HL-60/S4 treated with phorbol 12-myristate 13-acetate at 8.2 ng/mL for 4 days and 3 days (cell line): ENCODE measurements around the gene ACP5.
"Not testable (repeated sequence)": the region's sequence is repeated elsewhere in the genome, so short reads cannot be mapped to it uniquely, and the experiment has no call there.

Experiments
- in situ Hi-C: fragments of 300-500 bp; cut with MboI; formaldehyde crosslinking; loops from 2 replicates; pipeline ENCODE4 v1.15.0; 2022; ENCODE audit warnings: low sequenced_read_pairs

Gene ACP5

DNA sequence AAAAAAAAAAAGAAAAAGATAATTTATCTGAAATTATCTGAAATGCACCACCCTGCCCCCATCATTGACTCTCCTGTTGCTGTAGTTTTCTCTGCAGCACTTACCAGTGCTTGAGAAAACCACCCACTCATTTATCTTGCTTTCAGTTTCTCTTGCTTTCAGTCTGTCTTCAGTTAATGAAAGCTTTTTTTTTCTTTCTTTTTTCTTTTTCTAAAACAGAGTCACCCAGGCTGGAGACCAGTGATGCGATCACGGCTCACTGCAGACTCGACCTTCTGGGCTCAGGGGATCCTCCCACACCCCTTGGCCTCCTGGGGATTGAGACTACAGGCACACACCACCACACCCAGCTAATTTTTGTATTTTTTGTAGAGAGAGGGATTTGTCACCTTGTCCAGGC, 4.3 kb upstream of the ACP5 start:
- in situ Hi-C loops: loop anchor here (25.0 kb wide), 1 partner anchor 1081 kb away; the partner anchor contains the start of genes MAN2B1 and WDR83

DNA sequence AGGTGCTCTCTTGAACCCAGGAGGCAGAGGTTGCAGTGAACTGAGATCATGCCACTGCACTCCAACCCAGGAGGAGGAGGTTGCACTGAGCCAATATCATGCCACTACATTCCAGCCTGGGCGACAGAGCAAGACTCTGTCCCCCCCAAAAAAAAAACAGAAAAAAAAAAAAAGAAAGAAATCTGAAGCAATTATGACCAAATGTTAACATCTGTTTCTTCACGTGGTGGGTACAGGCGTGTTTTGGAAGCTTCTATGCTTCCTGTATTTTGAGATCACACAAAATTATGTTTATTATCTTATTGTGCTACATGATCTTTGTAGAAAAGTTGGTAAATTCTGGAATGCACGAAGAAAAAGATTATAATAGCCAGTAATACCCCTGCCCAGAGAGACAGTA, 2.7 kb upstream of the ACP5 start:
- in situ Hi-C loops: loop anchor here (25.0 kb wide), 1 partner anchor 1082 kb away; the partner anchor contains the start of genes MAN2B1 and WDR83

DNA sequence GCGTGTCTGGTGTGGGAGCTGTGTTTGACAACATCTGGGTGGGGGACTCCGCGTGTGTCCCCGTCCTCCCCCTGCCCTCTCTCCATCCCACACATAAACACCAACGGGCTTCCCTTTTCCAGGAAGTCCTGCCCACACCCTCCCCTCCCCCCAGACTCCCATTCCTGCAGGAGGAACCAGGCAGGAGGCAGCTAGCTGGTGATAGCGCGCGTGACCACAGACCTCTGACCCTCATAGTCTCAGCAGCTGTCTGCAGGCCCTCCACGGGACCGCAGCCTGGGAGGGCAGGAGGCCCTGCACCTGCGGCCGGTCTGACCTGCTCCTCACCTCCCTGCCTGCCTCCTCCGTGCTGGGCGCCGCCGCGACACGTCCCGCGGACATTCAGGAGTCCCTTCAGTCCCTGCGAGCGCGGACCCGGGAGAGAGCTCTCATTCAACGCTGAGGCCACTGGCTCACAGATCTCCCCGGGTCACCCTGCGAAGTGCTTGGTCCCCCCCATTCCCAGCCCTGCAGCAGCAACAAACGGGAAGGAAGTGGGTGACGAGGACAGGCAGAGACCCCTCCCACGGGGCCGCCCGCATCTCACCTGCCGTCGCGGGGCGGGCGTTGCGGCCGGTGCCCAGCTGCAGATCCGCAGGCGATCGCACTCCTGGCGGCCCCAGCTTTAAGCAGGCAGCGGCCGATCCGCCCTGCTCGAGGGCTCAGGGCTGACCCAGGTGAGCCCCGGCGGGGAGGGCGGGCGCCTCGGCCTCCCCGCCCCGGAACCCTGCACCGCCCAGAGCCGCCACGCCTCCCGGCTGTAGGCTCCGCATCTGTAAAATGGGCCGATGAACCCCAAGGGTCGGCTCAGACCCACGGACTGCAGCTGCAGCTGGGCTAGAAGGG, 1.1 kb upstream of the ACP5 start:
- in situ Hi-C loops: loop anchor here (25.0 kb wide), 1 partner anchor 1084 kb away; the partner anchor contains the start of genes MAN2B1 and WDR83

DNA sequence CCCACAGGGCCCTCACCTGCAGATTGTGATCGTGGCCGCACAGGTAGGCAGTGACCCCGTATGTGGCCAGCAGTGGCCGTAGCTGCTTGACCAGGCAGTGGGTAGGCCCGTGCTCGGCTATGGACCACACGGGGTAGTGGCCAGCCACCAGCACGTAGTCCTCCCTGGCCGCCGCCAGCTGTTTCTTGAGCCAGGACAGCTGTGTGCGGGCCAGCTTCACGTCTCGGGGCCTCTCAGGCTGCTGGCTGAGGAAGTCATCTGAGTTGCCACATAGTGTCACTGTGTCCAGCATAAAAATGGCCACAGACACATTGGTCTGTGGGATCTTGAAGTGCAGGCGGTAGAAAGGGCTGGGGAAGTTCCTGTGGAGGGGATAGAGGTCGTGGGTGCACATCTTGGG, 1.2 kb downstream of the ACP5 start:
- in situ Hi-C loops: loop anchor here (25.0 kb wide), 1 partner anchor 1086 kb away; the partner anchor contains the start of genes MAN2B1 and WDR83

DNA sequence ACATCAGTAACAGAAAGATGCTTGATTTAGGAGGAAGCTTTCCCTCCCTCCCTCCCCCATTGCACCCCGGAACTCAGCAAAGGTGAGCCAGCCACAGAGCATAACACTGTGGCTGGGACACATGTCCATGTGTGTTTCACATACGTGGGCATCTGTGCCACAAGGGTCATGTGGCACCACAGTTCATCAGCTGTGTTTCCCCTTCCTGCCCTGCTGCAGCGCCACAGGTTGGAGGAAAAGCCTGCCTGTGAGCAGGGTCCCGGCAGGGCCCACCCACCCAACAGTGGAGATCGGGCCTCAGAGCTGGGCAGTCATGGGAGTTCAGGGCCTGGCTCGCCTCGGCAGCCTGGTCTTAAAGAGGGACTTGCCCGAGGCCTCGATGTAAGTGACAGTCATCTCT, 2.8 kb downstream of the ACP5 start:
- in situ Hi-C loops: loop anchor here (25.0 kb wide), 1 partner anchor 1088 kb away; the partner anchor contains the start of genes MAN2B1 and WDR83

DNA sequence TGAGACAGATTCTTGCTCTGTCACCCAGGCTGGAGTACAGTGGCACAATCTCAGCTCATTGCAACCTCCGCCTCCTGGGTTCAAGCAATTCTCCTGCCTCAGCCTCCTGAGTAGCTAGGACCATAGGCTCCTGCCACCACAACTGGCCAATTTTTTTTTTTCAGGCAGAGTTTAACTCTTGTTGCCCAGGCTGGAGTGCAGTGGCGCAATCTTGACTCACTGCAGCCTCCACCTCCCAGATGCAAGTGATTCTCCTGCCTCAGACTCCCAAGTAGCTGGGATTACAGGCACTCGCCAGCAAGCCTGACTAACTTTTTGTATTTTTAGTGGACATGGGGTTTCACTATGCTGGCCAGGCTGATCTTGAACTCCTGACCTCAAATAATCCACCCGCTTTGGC, 3.7 kb downstream of the ACP5 start:
- in situ Hi-C loops: not testable (repeated sequence)

DNA sequence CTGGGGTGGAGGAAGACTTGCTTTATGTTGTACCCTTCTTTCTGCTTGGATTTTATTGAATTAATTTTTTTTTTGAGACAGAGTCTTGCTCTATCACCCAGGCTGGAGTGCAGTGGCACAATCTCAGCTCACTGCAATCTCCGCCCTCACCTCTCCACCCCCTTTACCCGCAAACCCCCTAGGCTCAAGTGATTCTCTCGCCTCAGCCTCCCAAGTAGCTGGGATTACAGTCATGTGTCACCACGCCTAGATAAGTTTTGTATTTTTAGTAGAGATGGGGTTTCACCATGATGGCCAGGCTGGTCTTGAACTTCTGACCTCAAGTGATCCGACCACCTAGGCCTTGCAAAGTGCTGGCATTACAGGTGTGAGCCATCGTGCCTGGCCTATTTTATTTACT, 4.1 kb downstream of the ACP5 start:
- in situ Hi-C loops: not testable (repeated sequence)

DNA sequence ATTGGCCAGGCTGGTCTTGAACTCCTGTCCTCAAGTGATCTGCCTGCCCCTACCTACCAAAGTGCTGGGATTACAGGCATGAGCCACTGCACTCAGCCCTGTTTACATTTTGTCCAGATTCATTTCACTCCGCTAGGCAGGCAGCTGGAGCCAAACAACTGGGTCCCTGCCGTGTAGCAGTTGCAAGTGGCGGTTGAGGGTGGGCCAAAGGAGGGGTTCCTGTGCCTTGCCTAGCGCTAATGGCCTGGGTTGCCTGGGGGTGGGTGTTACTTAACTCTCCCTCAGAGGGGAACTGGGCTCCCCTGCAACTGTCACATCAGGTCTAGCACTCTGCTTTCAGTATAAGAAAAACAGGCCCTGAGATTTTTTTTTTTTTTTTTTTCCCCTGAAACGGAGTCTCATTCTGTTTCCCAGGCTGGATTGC, 7.4 kb downstream of the ACP5 start:
- in situ Hi-C loops: no loop called here

DNA sequence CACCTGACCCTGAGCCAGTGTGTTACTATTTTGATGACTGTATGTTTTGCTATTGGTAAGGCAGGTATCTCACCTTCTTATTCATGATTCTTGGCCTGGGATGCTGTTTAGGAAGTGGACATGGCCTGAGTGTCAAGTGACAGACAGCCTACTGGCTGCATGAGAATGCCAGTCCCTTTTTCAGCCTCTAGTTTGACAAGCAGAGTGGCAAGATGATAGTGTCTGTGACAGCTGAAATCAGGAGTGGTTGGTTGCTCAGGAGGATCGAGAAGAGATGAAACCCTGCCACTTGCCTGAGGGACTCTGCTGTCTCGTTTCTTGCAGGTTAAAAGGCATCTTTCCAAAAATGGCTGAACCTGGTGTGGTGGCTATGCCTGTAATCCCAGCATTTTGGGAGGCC, 11.3 kb downstream of the ACP5 start:
- in situ Hi-C loops: no loop called here

DNA sequence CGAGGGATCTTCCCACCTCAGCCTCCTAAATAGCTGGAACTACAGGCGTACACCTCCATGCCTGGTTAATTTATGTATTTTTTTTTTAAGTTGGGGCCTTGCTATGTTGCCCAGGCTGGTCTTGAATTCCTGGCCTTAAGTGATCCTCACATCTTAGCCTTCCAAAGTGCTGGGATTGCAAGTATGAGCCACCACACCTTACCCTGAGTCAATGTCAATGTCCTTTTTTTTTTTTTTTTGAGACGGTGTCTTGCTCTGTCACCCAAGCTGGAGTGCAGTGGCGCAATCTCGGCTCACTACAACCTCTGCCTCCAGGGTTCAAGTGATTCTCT, 11.8 kb downstream of the ACP5 start:
- in situ Hi-C loops: not testable (repeated sequence)

DNA sequence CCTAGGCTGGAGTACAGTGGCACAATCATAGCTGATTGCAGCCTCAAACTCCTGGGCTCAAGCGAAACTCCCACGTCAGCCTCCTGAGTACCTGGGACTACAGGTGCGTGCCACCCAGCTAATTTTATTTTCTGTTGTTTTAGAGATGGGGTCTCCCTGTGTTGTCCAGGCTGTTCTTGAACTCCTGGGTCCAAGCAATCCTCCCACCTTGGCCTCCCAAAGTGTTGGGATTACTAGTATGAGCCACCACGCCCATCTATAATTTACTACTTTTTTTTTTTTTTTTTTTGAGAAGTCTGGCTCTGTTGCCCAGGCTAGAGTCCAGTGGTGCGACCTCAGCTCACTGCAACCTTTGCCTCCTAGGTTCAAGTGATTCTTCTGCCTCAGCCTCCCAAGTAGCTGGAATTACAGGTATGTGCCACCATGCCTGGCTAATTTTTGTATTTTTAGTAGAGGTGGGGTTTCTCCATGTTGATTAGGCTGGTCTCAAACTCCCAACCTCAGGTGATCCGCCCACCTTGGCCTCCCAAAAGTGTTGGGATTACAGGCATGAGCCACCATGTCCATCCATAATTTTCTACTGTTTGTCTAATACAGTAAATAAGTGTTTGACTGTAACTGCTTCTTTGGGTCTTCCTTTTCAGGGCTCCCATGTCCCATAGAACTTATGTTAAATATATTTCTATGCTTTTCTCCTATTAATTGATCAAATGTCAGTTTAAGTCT, 13.2 kb downstream of the ACP5 start:
- in situ Hi-C loops: not testable (repeated sequence)

DNA sequence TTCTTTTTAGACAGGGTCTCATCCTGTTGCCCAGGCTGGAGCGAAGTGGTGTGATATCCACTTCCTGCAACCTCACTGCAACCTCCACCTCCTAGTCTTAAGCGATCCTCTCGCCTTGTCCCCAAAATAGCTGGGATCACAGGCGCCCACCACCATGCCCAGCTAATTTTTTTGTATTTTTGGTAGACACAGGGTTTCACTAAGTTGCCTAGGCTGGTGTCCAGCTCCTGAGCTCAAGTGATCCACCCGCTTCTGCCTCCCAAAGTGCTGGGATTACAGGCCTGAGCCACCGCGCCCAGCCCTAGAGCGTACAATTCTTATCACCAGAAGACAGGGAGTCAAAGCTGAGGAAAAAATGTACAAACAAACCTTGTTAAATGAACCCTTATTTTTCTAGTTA, 13.9 kb downstream of the ACP5 start:
- in situ Hi-C loops: no loop called here

DNA sequence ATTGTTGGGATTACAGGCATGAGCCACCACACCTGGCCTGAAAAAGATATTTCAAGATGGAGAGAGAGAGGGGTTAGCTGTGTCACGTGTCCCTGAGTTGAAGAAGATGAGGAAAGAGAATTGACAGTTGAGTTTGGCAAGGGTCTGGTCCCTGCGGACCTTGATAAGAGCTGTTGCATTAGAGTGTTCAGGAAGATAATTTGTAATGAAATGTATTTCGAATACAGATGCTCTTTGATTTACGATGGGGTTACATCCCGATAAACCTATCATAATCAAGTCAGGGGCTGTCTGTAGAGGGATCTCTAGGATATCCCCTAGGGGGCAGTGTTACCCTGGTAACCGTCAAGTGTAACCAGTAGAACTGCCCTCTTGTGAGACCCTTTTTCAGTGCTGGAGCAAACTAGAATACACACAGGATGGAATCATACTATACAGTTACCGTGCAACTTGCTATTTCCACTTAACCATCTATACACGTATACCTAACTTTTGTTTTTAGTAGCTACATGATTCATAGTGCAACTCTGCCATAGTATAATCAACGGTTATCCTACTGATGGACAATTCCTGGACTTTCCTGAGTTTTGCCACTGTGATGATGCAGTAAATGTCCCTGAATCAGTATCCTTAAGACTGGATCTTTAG, 16.9 kb downstream of the ACP5 start:
- in situ Hi-C loops: no loop called here

DNA sequence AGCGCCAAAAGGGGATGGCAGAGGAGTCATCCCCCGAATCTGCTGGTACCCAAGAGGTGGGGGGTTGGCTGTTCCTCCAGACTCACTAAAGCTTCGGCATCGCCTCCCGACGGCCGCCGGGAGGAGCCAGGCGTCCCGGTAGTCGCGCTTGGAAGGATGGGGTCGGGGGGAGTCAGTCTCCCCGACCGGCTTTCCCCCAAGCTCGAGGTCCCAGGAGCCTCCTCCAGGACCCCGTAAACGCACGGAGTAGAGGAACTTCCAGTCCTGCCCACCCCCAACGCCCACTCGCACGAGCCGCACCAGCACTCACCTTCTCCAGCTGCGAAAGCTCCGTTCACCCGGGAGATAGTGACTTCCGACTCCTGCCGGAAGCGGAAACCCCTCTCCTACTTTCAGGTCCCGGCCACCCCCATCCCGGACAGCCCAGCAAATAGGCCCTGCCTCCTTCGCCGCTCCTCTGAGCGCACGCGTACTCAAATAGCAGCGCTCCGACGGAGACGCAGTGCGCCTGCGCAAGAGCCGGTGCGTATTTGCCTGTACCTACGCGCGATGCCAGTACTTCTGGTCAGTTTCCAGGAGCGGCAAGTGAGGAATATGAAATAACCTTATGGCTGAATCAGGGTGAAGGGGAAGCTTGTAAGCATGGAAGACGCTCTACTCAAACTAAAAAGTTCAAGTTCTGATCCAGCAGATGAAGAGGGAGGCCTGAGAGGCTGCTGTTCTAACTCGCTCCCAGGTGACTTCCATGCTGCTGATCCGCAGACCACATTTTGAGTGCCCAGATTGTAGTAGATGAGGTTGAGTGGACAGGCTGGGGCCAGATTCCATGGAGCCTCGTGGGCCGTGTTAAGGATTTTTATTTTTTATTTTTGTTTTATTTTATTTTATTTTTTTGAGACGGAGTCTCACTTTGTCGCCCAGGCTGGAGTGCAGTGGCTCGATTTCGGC, 18.3 kb downstream of the ACP5 start, which contains the start of gene ELOF1:
TSS of gene ELOF1 (minus strand) at position 350 of the 948 bp plus-strand sequence. CDS start 4,883 bp downstream, outside the sequence.
- in situ Hi-C loops: no loop called here

DNA sequence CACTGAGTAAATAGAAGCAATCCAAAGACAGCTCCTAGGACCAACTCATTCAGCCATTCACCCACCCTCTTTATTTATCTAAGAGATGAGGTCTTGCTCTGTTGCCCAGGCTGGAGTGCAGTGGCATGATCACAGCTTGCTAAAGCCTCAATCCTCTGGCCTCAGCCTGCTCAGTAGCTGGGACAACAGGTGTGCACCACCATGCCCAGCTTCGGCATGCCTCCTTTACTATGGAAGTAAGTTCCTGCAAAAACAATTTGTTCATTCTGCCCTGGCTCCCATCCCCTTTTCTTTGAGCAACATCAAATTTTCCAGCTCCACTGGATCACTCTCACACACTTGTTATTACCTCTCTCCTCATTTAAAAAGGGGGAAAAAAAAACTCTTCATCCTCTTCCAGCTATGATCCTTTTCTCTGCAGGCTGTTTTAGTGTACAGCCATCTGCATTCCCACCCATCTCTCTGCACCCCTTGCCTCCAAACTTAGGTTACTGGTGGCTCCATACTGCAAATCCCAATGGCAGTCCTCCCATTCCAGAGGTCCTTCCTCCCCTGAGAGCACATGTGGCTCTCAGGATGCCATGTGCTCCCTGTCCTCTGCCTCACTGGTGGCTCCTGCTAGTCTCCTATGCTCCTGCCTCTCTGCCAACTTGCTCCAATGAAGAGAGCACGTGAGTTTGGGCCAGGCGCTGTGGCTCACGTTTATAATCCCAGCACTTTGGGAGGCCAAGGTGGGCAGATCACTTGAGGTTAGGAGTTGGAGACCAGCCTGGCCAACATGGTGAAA, 20.6 kb downstream of the ACP5 start:
- in situ Hi-C loops: no loop called here

DNA sequence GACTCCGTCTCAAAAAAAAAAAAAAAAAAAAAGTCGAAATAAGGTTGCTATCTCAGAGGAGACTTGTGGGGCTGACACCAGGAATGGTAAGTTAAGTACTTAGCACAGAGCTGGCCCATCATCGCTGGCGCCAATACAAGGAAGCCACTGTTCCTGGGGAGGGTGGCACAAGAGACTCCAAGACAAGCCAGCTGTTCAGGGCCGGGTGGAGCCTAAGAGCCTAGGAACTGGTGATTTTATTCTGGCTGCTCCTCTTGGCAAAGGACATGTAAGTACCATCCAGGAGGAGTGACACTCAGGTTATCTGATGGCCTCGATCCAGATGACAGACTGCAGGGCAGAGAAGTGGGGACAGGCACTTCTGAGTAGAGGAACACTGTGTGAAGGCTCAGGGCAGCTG, 22.2 kb downstream of the ACP5 start:
- in situ Hi-C loops: no loop called here

DNA sequence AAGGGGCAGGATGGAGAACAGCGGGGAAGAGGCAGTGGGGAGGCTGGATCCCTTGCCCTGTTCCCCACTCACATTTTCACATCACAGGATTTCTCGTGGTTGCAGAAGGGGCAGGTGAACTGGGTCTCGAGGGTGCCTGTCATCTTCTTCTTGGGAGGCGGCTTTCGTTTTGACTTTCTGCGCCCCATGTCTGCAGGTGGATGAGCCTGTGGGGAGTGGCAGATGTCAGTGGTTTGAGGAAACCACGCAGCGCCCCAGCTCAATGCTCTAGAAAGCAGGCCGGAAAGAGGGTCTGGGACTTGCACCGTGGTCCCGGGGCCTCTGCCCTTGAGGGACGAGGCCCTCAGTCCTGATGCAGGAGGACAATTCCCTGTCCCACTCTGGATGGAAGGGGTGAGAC, 23.3 kb downstream of the ACP5 start:
- in situ Hi-C loops: no loop called here

DNA sequence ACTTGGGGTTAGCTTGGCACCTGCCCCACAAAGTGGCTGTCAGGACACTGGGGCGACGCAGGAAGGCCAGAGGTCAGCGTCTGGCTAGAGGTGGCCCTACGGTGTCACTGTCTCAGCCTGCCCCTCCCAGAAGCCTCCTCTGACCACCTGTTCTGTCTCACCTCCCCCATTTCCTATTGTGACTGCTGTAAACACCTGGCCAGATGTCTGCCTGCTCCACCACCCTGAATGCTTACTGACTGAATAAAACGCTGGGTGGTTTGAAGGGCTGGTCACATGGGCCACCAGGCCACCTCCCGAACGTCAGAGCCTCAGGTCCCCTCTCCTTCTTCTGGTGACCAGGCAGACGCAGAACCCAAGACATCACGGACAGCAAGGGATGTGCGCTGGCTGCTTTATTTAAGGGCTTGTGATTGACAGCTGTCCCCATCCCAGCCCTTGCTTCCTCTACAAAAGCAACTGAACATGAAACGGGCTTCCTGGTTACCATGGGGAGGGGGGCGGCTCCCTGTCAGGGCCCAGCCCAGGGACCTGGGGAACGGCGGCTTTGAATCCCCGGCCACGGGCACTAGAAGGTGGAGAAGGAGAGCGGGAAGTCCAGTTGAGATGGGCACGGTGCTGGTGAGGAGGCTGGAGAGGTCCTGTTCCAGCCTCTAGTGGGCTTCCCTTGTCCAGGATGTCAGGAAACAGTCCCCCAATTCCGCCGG, 24.6 kb downstream of the ACP5 start:
- in situ Hi-C loops: no loop called here
